HCEC 1CT (cell line): ENCODE measurements around the gene GREM2.

Experiments
- DNase-seq: peaks from one replicate; pipeline ENCODE4 v3.0.0-alpha.2; 2017

GREM2 gene

DNA sequence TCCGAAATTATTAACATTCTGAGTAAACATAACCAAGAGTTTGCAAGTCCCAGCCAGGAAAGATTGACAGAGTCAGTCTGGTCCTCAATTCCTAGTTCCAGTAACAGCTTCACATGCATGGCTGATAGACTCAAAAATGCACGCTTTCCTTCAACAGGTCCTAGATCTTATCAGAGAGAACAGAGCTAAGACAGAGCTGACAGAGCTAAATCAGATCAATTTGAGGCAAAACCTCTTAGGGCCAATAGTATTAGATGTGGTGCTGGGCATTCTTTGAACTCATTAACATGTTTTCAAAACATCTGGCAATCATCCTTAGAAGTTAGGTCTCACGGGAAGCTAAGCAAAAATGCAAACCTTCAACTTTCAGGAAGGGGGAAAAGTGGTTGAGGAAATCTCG lies 114.0 kb downstream of the GREM2 start:
- DNase-seq, result no peak

DNA sequence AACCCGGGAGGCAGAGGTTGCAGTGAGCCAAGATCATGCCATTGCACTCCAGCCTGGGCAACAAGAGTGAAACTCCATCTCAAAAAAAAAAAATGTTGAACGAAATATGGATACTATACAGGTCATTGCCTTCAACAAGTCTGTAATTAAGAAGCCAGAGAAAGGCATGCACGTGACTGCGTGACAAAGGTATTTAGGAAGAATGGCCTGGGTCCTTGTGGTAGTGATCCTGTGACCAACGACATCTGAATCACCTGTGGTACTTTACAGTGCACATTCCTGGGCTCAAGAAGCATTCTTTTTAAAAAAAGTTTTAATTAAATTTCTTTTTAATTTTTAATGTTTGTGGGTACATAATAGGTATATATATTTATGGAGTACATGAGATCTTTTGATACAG lies 115.0 kb downstream of the GREM2 start:
- no peak for DNase-seq

- DNase-seq, result no peak
Measured at GRCh38 chr1:240496356-240496755, 115.6 kb downstream of the GREM2 start.

DNA sequence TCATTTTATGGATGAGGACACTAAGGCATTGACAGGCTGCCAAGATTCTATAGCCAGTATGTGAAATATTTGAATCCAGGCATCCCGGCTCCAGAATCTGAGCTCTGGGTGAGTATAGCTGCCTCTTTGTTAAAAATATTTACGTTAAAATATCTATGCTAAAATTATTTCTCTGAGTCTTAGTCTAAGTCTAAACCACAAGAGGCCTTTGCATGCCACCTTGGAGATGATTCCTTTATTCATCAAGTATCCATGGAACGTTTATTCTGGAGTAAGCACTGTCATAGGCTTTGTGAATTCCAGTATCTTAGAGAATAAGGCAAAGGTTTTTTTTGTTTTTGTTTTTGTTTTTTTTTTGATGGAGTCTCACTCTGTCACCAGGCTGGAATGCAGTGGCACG lies 116.4 kb downstream of the GREM2 start:
- no peak for DNase-seq

GRCh38 chr1:240492832-240493440 lies 119.0 kb downstream of the GREM2 start:
- no peak for DNase-seq

DNA sequence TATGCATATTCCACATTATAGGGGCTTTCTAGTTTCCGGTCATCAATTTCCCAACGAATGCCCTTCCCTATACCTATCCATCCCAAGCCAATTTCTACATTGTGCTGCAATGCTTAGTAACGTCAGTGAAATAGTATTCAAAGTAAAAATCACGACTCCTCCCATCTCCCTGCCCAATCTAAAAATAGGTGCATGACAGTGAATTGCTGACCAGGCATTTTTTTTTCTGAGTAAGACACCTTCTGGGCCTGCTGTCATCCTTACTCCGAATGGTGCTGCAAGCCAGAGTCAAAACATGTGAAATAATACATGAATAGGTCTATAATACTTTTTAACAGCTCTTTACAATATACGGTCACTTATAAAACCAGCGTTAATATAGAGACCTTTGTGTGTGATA lies 120.2 kb downstream of the GREM2 start:
- no peak for DNase-seq

DNA sequence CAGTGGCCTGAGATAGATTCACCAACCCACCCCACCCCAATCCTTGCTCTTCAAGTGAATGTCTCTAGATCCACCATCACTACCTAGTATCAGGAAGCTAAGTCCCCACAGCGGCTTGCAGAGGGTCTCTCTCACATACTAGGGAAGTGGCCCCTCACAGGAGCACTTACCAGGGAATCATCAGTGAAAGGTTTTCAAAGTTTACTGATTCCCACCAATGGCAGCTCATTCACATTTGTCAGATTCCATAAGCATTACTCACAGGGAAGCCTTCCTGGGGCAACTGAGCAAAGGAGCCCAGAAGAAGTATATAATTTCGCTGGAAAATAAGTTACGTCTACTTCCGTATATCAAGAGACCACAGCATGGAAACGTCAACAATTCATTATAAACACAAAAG lies 120.8 kb downstream of the GREM2 start:
- DNase-seq, result peak; percentile 44

GRCh38 chr1:240487493-240487892 lies 124.5 kb downstream of the GREM2 start:
- no peak for DNase-seq

DNA sequence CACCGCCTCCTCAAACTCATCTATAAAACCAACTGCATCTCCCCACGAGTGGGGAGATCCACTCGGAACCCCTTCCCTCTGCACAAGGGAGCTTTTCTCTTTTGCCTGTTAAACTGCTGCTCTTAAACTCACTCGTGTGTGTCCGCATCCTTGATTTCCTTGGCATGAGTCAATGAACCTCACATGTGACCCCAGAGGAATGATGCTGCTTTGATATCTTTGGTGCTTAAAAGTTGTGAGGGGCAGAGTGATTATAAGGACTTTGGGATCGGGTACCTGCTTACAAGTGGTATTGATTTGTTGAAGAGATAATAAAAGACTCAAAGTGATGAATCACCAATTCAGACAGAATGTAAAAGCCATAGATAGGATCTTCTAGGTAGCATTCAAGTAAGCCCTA lies 125.3 kb downstream of the GREM2 start:
- DNase-seq, result no peak

DNA sequence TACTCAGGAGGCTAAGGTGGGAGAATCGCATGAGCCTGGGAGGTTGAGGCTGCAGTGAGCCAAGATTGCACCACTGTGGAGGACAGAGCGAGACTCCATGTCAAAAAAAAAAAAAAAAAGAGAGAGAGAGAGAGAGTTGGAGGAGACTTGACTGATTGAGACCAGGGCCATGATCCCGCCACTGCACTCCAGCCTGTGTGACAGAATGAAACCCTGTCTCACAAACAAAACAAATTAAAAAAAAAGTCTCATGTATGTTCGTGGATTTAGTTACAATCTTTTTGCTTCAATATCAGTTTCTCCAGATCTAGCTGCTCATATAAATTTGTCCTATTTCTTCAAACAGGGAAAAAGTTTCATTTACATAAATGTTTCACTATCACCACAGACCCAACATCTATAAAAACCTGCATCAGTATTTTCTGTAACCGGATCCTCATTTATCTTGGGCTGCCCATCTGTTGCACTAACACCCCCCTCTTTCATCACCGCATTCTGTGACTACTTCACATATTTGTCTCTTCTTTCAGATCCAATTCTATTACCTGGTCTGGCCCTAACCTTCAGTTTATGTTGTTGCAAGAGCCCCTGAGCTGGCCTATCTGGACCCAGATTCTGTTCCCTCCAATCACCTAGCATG lies 127.0 kb downstream of the GREM2 start:
- DNase-seq, result no peak

DNA sequence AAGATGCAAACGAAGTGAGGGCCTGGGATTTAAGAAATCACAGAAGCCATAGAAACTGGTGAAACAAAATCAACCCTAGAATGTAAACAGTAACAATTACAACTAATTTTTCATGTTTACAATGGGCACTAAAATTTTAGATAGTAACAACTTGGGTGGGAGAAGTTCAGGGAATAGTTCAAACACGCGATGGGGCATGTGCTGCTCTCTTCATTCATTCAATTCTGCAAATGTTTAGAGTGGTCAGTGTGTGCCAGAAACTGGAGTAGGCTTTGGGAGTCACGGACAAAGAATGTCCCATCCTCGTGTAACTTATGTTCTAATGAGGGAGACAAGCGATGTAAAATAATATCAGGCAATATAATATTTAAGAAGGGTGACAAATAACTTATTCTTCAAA lies 133.4 kb downstream of the GREM2 start:
- no peak for DNase-seq

DNA sequence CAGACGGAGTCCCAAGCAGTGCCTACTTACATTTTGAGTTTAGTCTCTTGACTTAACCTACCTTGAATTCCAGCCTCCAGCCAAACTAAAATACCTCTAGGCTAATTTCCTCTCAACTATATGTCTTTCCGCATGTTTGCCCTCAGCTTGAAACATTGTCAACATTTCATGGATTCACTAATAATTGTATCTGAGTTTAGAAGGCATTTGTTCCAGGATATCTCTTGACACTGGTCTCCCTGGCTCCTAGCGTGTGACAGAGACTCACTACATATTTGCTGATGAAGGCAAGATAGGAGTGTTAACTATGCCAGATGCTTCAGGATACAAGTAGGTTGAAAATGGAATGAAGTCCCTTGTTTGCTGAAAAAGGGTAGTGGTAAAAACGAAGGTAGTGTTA lies 136.1 kb downstream of the GREM2 start:
- no peak for DNase-seq

GRCh38 chr1:240474133-240474614 lies 137.8 kb downstream of the GREM2 start:
- peak; percentile 58 for DNase-seq

DNA sequence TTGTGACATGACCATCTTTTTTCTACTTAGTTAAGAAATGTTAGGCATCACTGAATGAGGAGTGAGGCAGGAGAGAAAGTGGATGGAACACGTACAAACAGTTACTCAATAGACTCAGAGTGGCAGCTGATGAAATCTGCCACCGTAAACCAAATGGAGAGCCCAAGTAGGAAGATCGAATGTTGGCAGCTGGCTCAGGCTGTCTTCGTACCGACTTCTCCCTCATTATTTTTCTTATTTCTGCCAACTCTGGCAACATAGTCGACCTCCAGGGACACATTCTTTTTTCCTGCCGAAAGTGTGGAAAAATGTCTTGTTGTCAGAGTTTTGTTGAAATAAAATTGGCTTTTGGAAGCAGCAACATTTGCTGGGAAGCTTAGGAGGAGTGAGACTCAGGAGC lies 143.3 kb downstream of the GREM2 start:
- no peak for DNase-seq

GRCh38 chr1:240467895-240468294 lies 144.1 kb downstream of the GREM2 start:
- DNase-seq, result no peak

- DNase-seq, result no peak
Measured at GRCh38 chr1:240466509-240466908, 145.4 kb downstream of the GREM2 start.

DNA sequence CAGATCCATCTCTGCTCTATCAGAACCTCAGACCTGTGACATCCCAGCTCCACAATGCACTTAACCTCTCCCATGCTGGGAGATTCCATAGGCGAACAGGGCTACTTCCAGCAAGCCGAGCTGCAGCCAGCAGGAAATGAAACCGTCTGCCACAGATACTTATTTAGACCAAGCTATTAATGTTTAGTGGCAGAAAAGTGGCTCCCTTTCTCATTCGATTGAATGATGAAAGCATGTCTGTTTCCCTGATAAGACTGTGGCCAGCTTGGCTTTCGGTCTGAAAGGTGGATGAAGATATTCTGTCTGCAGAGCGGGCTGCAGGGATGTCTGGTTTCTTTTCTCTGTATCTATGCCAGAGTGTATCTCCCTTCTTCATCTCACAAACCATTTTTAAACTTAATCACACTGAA lies 146.4 kb downstream of the GREM2 start:
- DNase-seq, result peak; percentile 23

DNA sequence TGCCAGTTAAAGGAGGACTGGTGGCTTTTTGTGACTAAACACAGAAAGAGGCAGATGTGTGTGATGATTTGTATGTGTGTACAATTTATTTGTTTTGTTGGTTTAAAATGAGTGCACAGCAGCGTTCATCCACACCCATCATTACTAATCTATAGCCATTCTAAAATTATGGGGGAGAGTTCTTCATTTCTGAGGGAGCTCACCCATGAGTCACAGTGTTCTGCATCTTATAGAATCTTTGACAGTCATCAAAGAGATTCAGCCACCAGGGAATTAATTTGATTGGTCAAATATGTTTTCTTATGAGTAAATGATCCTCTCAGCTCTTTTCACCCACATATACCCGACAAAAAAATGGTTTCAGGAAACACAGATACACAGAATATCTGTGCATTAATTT lies 147.9 kb downstream of the GREM2 start:
- peak; percentile 65 for DNase-seq

- no peak for DNase-seq
Measured at GRCh38 chr1:240462766-240463395, 149.1 kb downstream of the GREM2 start.

GRCh38 chr1:240462277-240462676 lies 149.7 kb downstream of the GREM2 start:
- DNase-seq, result no peak

GRCh38 chr1:240457203-240457602 lies 154.8 kb downstream of the GREM2 start:
- DNase-seq, result no peak

DNA sequence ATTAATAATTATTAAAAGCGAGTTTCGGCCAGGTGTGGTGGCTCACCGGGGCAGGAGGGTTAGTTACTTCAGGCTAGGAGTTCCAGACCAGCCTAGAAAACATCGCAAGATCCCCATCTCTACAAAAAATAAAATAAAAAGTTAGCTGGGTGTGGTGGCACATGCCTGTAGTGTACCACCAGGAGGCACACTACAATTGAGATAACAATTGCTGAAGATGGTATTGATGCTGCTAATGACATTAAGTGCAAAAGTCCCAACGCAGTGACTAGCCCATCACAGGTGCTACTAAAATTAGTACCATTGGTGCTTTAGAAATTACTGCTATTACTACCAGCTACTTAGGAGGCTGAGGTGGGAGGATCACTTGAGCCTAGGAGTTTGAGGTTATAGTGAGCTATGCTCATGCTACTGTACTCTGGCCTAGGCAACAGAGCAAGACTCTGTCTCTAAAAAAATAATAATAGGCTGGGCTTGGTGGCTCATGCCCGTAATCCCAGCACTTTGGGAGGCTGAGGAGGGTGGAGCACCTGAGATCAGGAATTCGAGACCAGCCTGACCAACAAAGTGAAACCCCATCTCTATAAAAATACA lies 156.6 kb downstream of the GREM2 start:
- DNase-seq, result peak; percentile 22

- no peak for DNase-seq
Measured at GRCh38 chr1:240445369-240445768, 166.6 kb downstream of the GREM2 start.

DNA sequence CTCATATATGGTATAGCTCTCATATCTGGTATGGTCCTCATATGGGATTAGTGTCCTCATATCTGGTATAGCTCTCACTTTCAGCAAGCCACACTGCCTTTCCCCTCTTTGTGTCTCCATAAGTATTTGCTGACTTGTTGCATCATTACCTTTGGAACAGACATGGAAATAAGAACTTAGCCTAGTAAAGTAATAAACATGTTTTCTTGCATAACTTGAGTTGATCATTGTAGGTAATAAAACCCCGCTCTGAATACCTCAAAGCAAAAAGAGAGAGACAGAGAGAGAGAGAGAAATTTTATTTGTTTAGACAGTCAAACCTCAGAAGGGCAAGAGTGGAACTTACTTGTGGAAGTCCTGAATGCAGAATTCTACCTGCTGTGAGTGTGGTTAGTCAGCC lies 170.3 kb downstream of the GREM2 start:
- DNase-seq, result no peak
